ENCODE measurements around the gene RUSC1. TPM values are rescaled to one million over a fixed set of nuclear protein-coding genes. Genes with fewer than 3 reads are reported as not detected.

The RUSC1 gene
- total and polyA plus RNA-seq, 2 of the 8 experiments (the other 6 are each of a cell fraction or from before 2014, with no cell fraction given), result 54.6 to 90.4 TPM

DNA sequence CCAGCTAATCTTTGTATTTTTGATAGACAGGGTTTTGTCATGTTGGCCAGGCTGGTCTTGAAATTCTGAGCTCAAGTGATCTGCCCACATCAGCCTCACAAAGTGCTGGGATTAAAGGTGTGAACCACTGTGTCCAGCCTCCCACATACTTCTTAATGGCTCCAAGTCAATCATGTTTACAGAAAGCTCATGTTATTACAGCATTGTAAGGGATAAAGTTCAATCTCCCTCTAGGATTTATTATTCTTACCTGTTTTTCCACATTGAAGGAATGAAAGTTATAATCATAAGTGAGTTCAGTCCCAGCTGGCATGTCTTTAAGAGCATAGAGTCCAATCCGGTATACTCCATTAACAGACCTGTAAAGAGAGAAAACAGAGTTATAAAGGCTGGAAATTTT lies 39.4 kb downstream of the RUSC1 start:
- H3K23me2 ChIP-seq (ENCODE audit: low read depth, low read length), result no peaks in the 10 kb centered on the region
- H3K4ac ChIP-seq (replicated peaks; ENCODE audit: insufficient read length, low read depth, low read length), result no peak overlapping the region
- H2BK5ac ChIP-seq (ENCODE audit: low read depth, low read length), result no peak overlapping the region
- no peak overlapping the region for H4K5ac ChIP-seq (ENCODE audit: insufficient read length, low read depth, low read length)
- no peak overlapping the region for H3K9ac ChIP-seq (replicated peaks in 1 of 4; ENCODE audit: extremely low read depth in 1 of 4, low read depth in 3 of 4, low read length in 3 of 4)
- no peaks in the 10 kb centered on the region for H3K27me3 ChIP-seq (replicated peaks in 1 of 4; ENCODE audit: control insufficient read depth in 3 of 4, extremely low read depth in 1 of 4, insufficient read depth in 3 of 4, low read length in 3 of 4)
- no peak overlapping the region for H3K56ac ChIP-seq (replicated peaks; ENCODE audit: insufficient read length, low read depth, low read length)
- no peak overlapping the region for H3K18ac ChIP-seq (ENCODE audit: extremely low read depth, low read length)
- no peak overlapping the region for H2BK120ac ChIP-seq (replicated peaks; ENCODE audit: low read depth, low read length)
- H4K91ac ChIP-seq (replicated peaks; ENCODE audit: insufficient read length, low read length), result no peak overlapping the region
- no peaks in the 10 kb centered on the region for H3K9me3 ChIP-seq (ENCODE audit: insufficient read depth in 2 of 2, low read depth in 1 of 2, low read length in 1 of 2)
- DNase-seq (ENCODE audit: low read depth in 1 of 2, low spot score in 2 of 2) (no peak), FAIRE-seq (no peak)
- no peak overlapping the region for H2BK20ac ChIP-seq (ENCODE audit: low read length)
- no peak overlapping the region for H3K23ac ChIP-seq (ENCODE audit: insufficient read length)
- 100% methylated on average over 1 of the region's 1 CpG; no CpG with 5 or more reads in 1 of the 2 experiments for WGBS, 2 experiments (ENCODE audit: extremely low coverage in 1 of 2, insufficient coverage in 1 of 2, insufficient read length in 1 of 2, insufficient replicate concordance in 2 of 2, low coverage in 1 of 2, low lambda C conversion rate in 2 of 2, missing lambda C conversion rate in 1 of 2)
- CTCF ChIA-PET (ENCODE audit: partially characterized antibody), result interaction anchor here (0.6 kb wide), 1 partner anchor 106 kb away, joined by 4 read pairs; no protein-coding TSS in a partner anchor
- POLR2A ChIA-PET (ENCODE audit: partially characterized antibody), result no interaction called here
- TF ChIP-seq SIRT6 (IDR thresholded peaks at IDR 0.05; ENCODE audit: low read length) (no peak), TCF12 (IDR thresholded peaks at IDR 0.05; ENCODE audit: low read depth, low read length) (no peak), MAFK (IDR thresholded peaks at IDR 0.05; ENCODE audit: low read depth, low read length) (no peak), HDAC6 (IDR thresholded peaks at IDR 0.05; ENCODE audit: low read depth, low read length) (no peak), TEAD4 (IDR thresholded peaks at IDR 0.05; ENCODE audit: low read depth, low read length) (no peak), HDAC2 (IDR thresholded peaks at IDR 0.05; ENCODE audit: borderline replicate concordance in 1 of 2, low read depth in 2 of 2, low read length in 2 of 2) (no peak), CTBP2 (IDR thresholded peaks at IDR 0.05; ENCODE audit: borderline replicate concordance, insufficient read depth, insufficient read length, low read length) (no peak), YY1 (IDR thresholded peaks at IDR 0.05; ENCODE audit: low read depth, low read length) (no peak)
- TF ChIP-seq, protein P1, sequence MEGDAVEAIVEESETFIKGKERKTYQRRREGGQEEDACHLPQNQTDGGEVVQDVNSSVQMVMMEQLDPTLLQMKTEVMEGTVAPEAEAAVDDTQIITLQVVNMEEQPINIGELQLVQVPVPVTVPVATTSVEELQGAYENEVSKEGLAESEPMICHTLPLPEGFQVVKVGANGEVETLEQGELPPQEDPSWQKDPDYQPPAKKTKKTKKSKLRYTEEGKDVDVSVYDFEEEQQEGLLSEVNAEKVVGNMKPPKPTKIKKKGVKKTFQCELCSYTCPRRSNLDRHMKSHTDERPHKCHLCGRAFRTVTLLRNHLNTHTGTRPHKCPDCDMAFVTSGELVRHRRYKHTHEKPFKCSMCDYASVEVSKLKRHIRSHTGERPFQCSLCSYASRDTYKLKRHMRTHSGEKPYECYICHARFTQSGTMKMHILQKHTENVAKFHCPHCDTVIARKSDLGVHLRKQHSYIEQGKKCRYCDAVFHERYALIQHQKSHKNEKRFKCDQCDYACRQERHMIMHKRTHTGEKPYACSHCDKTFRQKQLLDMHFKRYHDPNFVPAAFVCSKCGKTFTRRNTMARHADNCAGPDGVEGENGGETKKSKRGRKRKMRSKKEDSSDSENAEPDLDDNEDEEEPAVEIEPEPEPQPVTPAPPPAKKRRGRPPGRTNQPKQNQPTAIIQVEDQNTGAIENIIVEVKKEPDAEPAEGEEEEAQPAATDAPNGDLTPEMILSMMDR (IDR thresholded peaks at IDR 0.05; ENCODE audit: control extremely low read depth in 1 of 3, insufficient read depth in 1 of 3, low read depth in 1 of 3, low read length in 3 of 3), result no peak
- no peak overlapping the region for H2BK12ac ChIP-seq (ENCODE audit: low read depth, low read length)
- no peak overlapping the region for H3K27ac ChIP-seq (ENCODE audit: low read depth, low read length)
- no peaks in the 10 kb centered on the region for H4K20me1 ChIP-seq (replicated peaks in 1 of 2; ENCODE audit: control insufficient read depth in 1 of 2, insufficient read depth in 2 of 2, low read length in 2 of 2)
- H3K36me3 ChIP-seq (ENCODE audit: control insufficient read depth in 2 of 4, insufficient read depth in 4 of 4, low read length in 3 of 4), result peaks cover 0 to 23% (median 11%) of the 10 kb centered on the region in 4 experiments; a peak in 5 of 8 replicates
- no peak overlapping the region for H2AK5ac ChIP-seq (ENCODE audit: low read depth, low read length)
- no peaks in the 10 kb centered on the region for H3K79me2 ChIP-seq (ENCODE audit: control insufficient read depth in 1 of 2, insufficient read depth in 2 of 2, low read length in 2 of 2)
- H3K4me1 ChIP-seq (replicated peaks in 1 of 4; ENCODE audit: control insufficient read depth in 3 of 4, insufficient read depth in 4 of 4, low read length in 3 of 4), result no peaks in the 10 kb centered on the region
- no peaks in the 10 kb centered on the region for H3K79me1 ChIP-seq (ENCODE audit: low read depth, low read length)
- H3K14ac ChIP-seq (ENCODE audit: insufficient read length), result no peak overlapping the region
- H2AFZ ChIP-seq (ENCODE audit: low read length), result no peak overlapping the region
- no peak overlapping the region for H2BK15ac ChIP-seq (ENCODE audit: low read length)
- no peak overlapping the region for H3K4me2 ChIP-seq (ENCODE audit: insufficient read depth in 1 of 2, low read depth in 2 of 2, low read length in 2 of 2)
- no peak overlapping the region for H4K8ac ChIP-seq (ENCODE audit: extremely low read depth, insufficient read depth, low read length)
- H3K4me3 ChIP-seq (ENCODE audit: extremely low read depth in 1 of 4, insufficient read depth in 2 of 4, low read depth in 3 of 4, low read length in 4 of 4), result no peak overlapping the region
